HepG2 (cell line): Measurements from ENCODE around the gene AKIRIN1. TPM values are rescaled to one million over a fixed set of nuclear protein-coding genes. Genes with fewer than 3 reads are reported as not detected.

ENCODE experiments used
- ATAC-seq: fragments of 200-7000 bp; cut with Tn5 transposase; 3 replicates; pipeline ENCODE4 v1.9.1; 2020; ENCODE audit warnings: mild to moderate bottlenecking, moderate library complexity
- BruUV-seq: library from RNA; stranded (reverse); fragments of 400-500 nt; replicated peaks from 2 replicates; lab custom pipeline; 2021; lab: Mats Ljungman, UMichigan
- CTCF ChIA-PET: fragments of 300-600 bp; formaldehyde crosslinking; extraction: SDS; loops from one replicate; lab custom pipeline; 2021; ENCODE audit warnings: low total read pairs, inconsistent platforms, low intra/inter-chr PET ratio; lab: Yijun Ruan, JAX
- POLR2A ChIA-PET: fragments of 350-600 bp; sonication (Branson Sonifier 250); formaldehyde crosslinking; loops from one replicate; lab custom pipeline; 2020; ENCODE audit warnings: antibody characterized with exemption, inconsistent platforms; lab: Yijun Ruan, JAX
- DNase-seq: peaks from one replicate; pipeline ENCODE4 v3.0.0-alpha.2; 2015; ENCODE audit warnings: low spot score
- FAIRE-seq: peaks from 3 replicates; lab custom pipeline; 2011; peaks lifted over from hg19 to GRCh38; lab: Jason Lieb, UNC
- H2AFZ ChIP-seq: one replicate; pipeline ENCODE4 v1.6.1; 2011; ENCODE audit warnings: low read length, inconsistent platforms
- H3K27ac ChIP-seq: fragments of 300-600 bp; 3 replicates; pipeline ENCODE4 v1.8.0; 2011; ENCODE audit warnings: mixed run types, mild to moderate bottlenecking, mixed read lengths, low read length, inconsistent platforms; ENCODE audit not compliant: insufficient read depth; ENCODE audit errors: extremely low read length
- H3K27me3 ChIP-seq, 2 experiments: fragments of 200-600 bp in 1 of 2; 2 replicates in 1 of 2; 3 replicates in 1 of 2; pipeline versions ENCODE4 v1.6.0 to v1.8.0; 2011; ENCODE audit warnings: low read length in 2 of 2, mild to moderate bottlenecking in 2 of 2, moderate library complexity in 2 of 2, inconsistent platforms in 1 of 2; ENCODE audit not compliant: insufficient read depth in 2 of 2, control insufficient read depth in 1 of 2
- H3K36me3 ChIP-seq, 2 experiments: fragments of 200-600 bp in 1 of 2; replicated peaks in 1 of 2; 2 replicates in 1 of 2; 3 replicates in 1 of 2; pipeline versions ENCODE4 v1.5.1 to v1.8.0; 2011; ENCODE audit warnings: low read length in 2 of 2, inconsistent platforms in 1 of 2; ENCODE audit not compliant: insufficient read depth in 2 of 2, control insufficient read depth in 1 of 2
- H3K4me1 ChIP-seq: 2 replicates; pipeline ENCODE4 v1.5.1; 2012; ENCODE audit warnings: low read length, inconsistent platforms; ENCODE audit not compliant: insufficient read depth
- H3K4me2 ChIP-seq: 2 replicates; pipeline ENCODE4 v1.6.0; 2011; ENCODE audit warnings: low read depth, low read length, inconsistent platforms
- H3K4me3 ChIP-seq, 3 experiments: fragments of 200-600 bp in 1 of 3; sonication (generic), shearing (Covaris generic) in 1 of 3; replicated peaks in 1 of 3; 2 replicates each; pipeline ENCODE4 v1.5.1; 2011 to 2016; ENCODE audit warnings: low read length in 3 of 3, inconsistent platforms in 2 of 3, low read depth in 2 of 3, mild to moderate bottlenecking in 2 of 3, control low read depth in 1 of 3, mixed read lengths in 1 of 3; ENCODE audit not compliant: insufficient read depth in 1 of 3
- H3K79me2 ChIP-seq: one replicate; pipeline ENCODE4 v1.6.1; 2011; ENCODE audit warnings: low read length, inconsistent platforms; ENCODE audit not compliant: insufficient read depth
- H3K9ac ChIP-seq: 2 replicates; pipeline ENCODE4 v1.6.0; 2011; ENCODE audit warnings: mild to moderate bottlenecking, low read depth, low read length, inconsistent platforms; ENCODE audit not compliant: insufficient read depth
- H3K9me3 ChIP-seq: 2 replicates; pipeline ENCODE4 v1.5.1; 2012; ENCODE audit warnings: mild to moderate bottlenecking, low read length
- H4K20me1 ChIP-seq: 2 replicates; pipeline ENCODE4 v1.6.0; 2011; ENCODE audit warnings: inconsistent platforms, mild to moderate bottlenecking, low read length, moderate library complexity; ENCODE audit not compliant: insufficient read depth
- FOXA1 ChIP-seq, 2 experiments: fragments of 450-650 bp in 1 of 2; sonication (generic) in 1 of 2; formaldehyde crosslinking in 1 of 2; IDR thresholded peaks; 2 replicates each; pipeline versions ENCODE4 v1.4.0 to v1.6.1; 2016 to 2020; ENCODE audit warnings: missing genetic modification reagents in 1 of 2
- GATAD2A ChIP-seq: IDR thresholded peaks from 2 replicates; pipeline ENCODE4 v1.6.1; 2016
- GLI4 ChIP-seq: sonication (generic); formaldehyde crosslinking; IDR thresholded peaks from 2 replicates; pipeline ENCODE4 v1.5.1; 2020; ENCODE audit warnings: missing genetic modification reagents, mild to moderate bottlenecking, moderate library complexity, borderline replicate concordance
- SOX5 ChIP-seq: IDR thresholded peaks from 2 replicates; pipeline ENCODE4 v1.6.1; 2016; ENCODE audit warnings: borderline replicate concordance
- TMF1 ChIP-seq: sonication (generic); formaldehyde crosslinking; IDR thresholded peaks from 2 replicates; pipeline ENCODE4 v1.8.1; 2022; ENCODE audit warnings: low read depth, missing genetic modification reagents
- TOPORS ChIP-seq: sonication (generic); formaldehyde crosslinking; IDR thresholded peaks from 2 replicates; pipeline ENCODE4 v1.8.0; 2023; ENCODE audit warnings: mild to moderate bottlenecking, missing genetic modification reagents
- ZHX2 ChIP-seq, 2 experiments: sonication (generic) in 1 of 2; formaldehyde crosslinking in 1 of 2; IDR thresholded peaks; 2 replicates each; pipeline versions ENCODE4 v1.6.1 to v1.9.0; 2014 to 2022; ENCODE audit warnings: antibody characterized with exemption in 1 of 2, borderline replicate concordance in 1 of 2, inconsistent platforms in 1 of 2, low read depth in 1 of 2, missing genetic modification reagents in 1 of 2
- ZNF276 ChIP-seq: sonication (generic); formaldehyde crosslinking; IDR thresholded peaks from 2 replicates; pipeline ENCODE4 v1.4.0; 2020; ENCODE audit warnings: mild to moderate bottlenecking, low read depth, missing genetic modification reagents
- WGBS: methylation state at CpG from one replicate; pipeline ENCODE4 v1.1.6; 2017; ENCODE audit warnings: low lambda C conversion rate; 5-methylcytosine and 5-hydroxymethylcytosine counted together
- in situ Hi-C: cut with HindIII; loops from 2 replicates; pipeline ENCODE4 v1.10.0; 2017; ENCODE audit warnings: low pct_unique_long_range_greater_than_20kb; ENCODE audit not compliant: extremely low pct_ligation_motif_present
- intact Hi-C: fragments of 100-400 bp; cut with micrococcal nuclease; formaldehyde crosslinking; loops from one replicate; pipeline ENCODE4 v1.10.0; 2022; ENCODE audit not compliant: unreplicated experiment
- polyA plus RNA-seq, 8 experiments: library from polyadenylated mRNA; depleted of rRNA in 3 of 8; stranded (reverse) in 7 of 8; unstranded in 1 of 8; fragments of >200 nt; fragmentation: Illumina TruSeq in 4 of 8; extraction: Trizol in 4 of 8; gene quantifications; 2 replicates each; pipeline versions ENCODE4 v1.2.1 to v1.2.3, GENCODE V29; 2011 to 2016; ENCODE audit warnings: low read depth in 4 of 8, missing spikeins in 1 of 8, mixed read lengths in 1 of 8; ENCODE audit not compliant: insufficient read depth in 1 of 8
- total RNA-seq, 5 experiments: library from RNA; depleted of rRNA; stranded (reverse); fragments of >200 nt; fragmentation: Illumina TruSeq; extraction: Trizol; gene quantifications; 2 replicates each; pipeline ENCODE4 v1.2.3, GENCODE V29; 2016; ENCODE audit warnings: low read depth in 1 of 5

AKIRIN1 gene
- total and polyA plus RNA-seq, 2 of the 13 experiments (the other 11 are each of a cell fraction or from before 2014, with no cell fraction given), result 123 to 157 TPM

GRCh38 chr1:39021426-39021825, 30.4 kb downstream of the AKIRIN1 start:
- Histone ChIP-seq H3K79me2 (peaks cover 9% of the 10 kb centered on the region), H3K4me3 (no peak overlapping the region), H3K4me1 (peaks cover 31% of the 10 kb centered on the region), H4K20me1 (no peaks in the 10 kb centered on the region), H3K27me3 (no peaks in the 10 kb centered on the region; a peak in 1 of 5 replicates), H3K9me3 (no peaks in the 10 kb centered on the region), H3K27ac (no peak overlapping the region), H3K36me3 (no peaks in the 10 kb centered on the region), H2AFZ (no peak overlapping the region), H3K9ac (no peak overlapping the region), H3K4me2 (no peak overlapping the region)
- no peak for ATAC-seq
- ChIA-PET CTCF (no interaction called here), POLR2A (no interaction called here)
- intact Hi-C loops (no loop called here), in situ Hi-C loops (no loop called here)
- TF ChIP-seq GATAD2A (CRISPR knock-in tag) (no peak), FOXA1 (IDR thresholded peaks at IDR 0.05) (no peak), FOXA1 (CRISPR knock-in tag; IDR thresholded peaks at IDR 0.05) (no peak)
- BruUV-seq, result no TSS peak
- 7% methylated on average over 1 of the region's 1 CpG for WGBS
- no peak for FAIRE-seq
- no peak for DNase-seq

- H3K36me3 ChIP-seq, result no peaks in the 10 kb centered on the region
- H3K9ac ChIP-seq, result no peak overlapping the region
- no peak overlapping the region for H3K4me2 ChIP-seq
- FAIRE-seq (no peak), ATAC-seq (no peak), DNase-seq (no peak)
- peaks cover 29% of the 10 kb centered on the region for H3K4me1 ChIP-seq
- H3K4me3 ChIP-seq, result no peak overlapping the region
- ChIA-PET CTCF (no interaction called here), POLR2A (no interaction called here)
- no peaks in the 10 kb centered on the region for H3K9me3 ChIP-seq
- no peaks in the 10 kb centered on the region for H4K20me1 ChIP-seq
- no peak overlapping the region for H3K27ac ChIP-seq
- no peaks in the 10 kb centered on the region; a peak in 1 of 5 replicates for H3K27me3 ChIP-seq
- no TSS peak for BruUV-seq
- in situ Hi-C loops, result no loop called here
- no peak overlapping the region for H2AFZ ChIP-seq
- 0% methylated on average over 1 of the region's 1 CpG for WGBS
- peaks cover 23% of the 10 kb centered on the region for H3K79me2 ChIP-seq
- intact Hi-C loops, result no loop called here
- 0 out of 2 replicates have a peak, but pooled peaks have one; percentile 12 for TF ChIP-seq SOX5 (CRISPR knock-in tag)
- no peak for TF ChIP-seq ZHX2 (IDR thresholded peaks at IDR 0.05; ENCODE audit: low read depth)
- no peak for TF ChIP-seq ZHX2 (CRISPR knock-in tag; IDR thresholded peaks at IDR 0.05; ENCODE audit: borderline replicate concordance)
- no peak for TF ChIP-seq TMF1 (CRISPR knock-in tag)
- no peak for TF ChIP-seq GLI4
- no peak for TF ChIP-seq ZNF276 (CRISPR knock-in tag)
- no peak for TF ChIP-seq TOPORS
These were observed 32.1 kb downstream of the AKIRIN1 start for GRCh38 chr1:39023140-39023539.
